Esophagus muscularis mucosa (tissue), 4 donors: ENCODE measurements around the gene CYBC1.

ENCODE experiments used
- EP300 ChIP-seq: sonication (generic); formaldehyde crosslinking; IDR thresholded peaks from one replicate; pipeline ENCODE4 v1.6.1; 2017; ENCODE audit warnings: antibody characterized with exemption
- POLR2A ChIP-seq: fragments of 450-650 bp; IDR thresholded peaks from one replicate; pipeline ENCODE4 v1.6.1; 2017; ENCODE audit warnings: antibody characterized with exemption, moderate library complexity, mild to moderate bottlenecking, low read depth
- POLR2AphosphoS5 ChIP-seq, 2 donors: sonication (generic); formaldehyde crosslinking; IDR thresholded peaks; one replicate each; pipeline ENCODE4 v1.6.1; 2017; ENCODE audit warnings: antibody characterized with exemption in 2 of 2
- TF ChIP-seq, protein P1 (sequence below), 3 experiments: fragments of 200-600 bp in 2 of 3; fragments of 450-650 bp in 1 of 3; sonication (generic) in 2 of 3; IDR thresholded peaks; one replicate each; pipeline ENCODE4 v1.5.1; 2017 to 2019; ENCODE audit warnings: antibody characterized with exemption in 3 of 3, mild to moderate bottlenecking in 2 of 3, moderate library complexity in 1 of 3

DNA sequence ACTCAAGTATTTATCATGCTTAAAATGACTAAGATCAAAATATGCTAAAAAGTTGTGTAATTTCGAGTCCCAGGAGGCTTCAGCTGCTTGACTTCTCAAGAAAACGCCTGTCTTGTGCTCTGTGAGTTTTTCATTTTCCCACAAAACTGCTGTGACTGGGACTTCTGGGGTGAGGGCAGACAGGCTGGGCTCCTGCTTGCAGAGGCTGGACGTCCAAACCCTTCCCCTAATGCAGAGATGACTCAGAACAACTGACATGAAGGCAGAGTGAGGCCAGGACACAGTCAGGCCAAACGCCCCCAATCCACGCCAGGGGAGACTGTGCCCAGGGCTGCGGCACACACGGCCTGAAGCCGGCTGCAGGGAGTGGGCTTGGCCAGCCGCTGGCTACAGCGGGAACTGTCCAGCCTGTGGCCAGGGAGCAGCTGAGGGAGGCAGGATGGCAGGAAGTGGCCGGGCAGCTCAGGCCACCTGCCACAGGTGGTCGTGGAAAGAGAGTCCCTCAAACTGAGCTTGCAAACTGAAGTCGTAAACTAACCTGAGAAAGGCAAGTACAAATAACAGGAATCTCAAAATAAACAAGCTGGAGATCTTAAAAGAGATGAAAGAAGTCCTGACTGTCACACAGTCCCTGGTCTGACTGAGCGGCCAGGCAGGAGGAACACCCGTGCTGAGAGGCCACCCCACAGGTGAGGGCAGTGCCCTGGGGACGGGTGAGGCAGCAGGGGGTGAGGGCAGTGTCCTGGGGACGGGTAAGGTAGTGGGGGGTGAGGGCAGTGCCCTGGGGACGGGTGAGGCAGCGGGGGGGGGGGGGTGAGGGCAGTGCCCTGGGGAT is 53.7 kb downstream of the CYBC1 start:
- TF ChIP-seq, protein P1, sequence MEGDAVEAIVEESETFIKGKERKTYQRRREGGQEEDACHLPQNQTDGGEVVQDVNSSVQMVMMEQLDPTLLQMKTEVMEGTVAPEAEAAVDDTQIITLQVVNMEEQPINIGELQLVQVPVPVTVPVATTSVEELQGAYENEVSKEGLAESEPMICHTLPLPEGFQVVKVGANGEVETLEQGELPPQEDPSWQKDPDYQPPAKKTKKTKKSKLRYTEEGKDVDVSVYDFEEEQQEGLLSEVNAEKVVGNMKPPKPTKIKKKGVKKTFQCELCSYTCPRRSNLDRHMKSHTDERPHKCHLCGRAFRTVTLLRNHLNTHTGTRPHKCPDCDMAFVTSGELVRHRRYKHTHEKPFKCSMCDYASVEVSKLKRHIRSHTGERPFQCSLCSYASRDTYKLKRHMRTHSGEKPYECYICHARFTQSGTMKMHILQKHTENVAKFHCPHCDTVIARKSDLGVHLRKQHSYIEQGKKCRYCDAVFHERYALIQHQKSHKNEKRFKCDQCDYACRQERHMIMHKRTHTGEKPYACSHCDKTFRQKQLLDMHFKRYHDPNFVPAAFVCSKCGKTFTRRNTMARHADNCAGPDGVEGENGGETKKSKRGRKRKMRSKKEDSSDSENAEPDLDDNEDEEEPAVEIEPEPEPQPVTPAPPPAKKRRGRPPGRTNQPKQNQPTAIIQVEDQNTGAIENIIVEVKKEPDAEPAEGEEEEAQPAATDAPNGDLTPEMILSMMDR (IDR thresholded peaks at IDR 0.05), result no peak
- TF ChIP-seq POLR2A (no peak), POLR2AphosphoS5 (IDR thresholded peaks at IDR 0.05) (no peak), EP300 (no peak)
